Measurements from ENCODE around the gene ZNF560. TPM values are rescaled to one million over a fixed set of nuclear protein-coding genes. Genes with fewer than 3 reads are reported as not detected.

Gene ZNF560
- polyA plus RNA-seq (2012; ENCODE audit: insufficient read length, low read depth), result not detected

DNA sequence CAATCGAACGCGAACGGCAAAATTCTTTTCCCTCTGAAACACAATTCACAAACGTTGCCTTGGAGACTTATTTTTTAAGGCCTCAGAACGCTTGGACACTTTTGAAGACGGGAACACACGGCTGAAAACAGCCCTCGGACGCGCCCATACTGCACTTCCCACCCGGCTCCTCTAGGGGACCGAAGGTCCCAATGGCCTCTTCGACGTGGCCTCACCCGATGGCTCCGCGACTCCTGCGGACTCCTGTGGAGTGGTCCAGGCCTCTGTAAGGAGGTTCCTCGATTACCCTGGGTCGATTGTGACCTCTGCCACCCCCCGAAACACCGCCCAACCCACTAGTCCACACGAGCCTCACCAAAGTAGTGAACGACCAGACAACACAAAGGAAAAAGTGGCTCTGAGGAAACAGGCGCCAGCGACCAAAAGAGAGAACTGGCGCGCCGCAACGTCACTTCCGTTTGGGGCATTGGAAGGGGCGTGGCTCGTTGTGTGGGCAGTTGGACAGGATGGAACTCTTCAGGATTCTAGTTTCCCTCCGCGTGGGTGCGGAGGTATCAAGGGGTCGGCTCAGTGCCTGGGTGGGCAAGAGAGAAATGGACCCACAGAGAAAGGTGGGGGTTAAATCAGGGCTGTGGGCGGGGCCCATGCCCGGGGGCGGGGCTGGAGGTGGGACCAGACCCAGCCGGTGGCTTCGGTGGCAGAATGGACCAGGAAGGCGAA, at the start of gene ZNF560:
ZNF560 (minus strand) TSS at position 434 of the 720 bp plus-strand sequence. CDS start 23,303 bp downstream, outside the sequence.
- TF ChIP-seq FOXP2 (optimal IDR thresholded peaks at IDR 0.05; ENCODE audit: borderline replicate concordance, extremely low read depth, extremely low read length, insufficient read depth) (no peak), REST (IDR thresholded peaks at IDR 0.05; ENCODE audit: insufficient read depth in 1 of 2, low read depth in 2 of 2, low read length in 2 of 2) (no peak), POLR2AphosphoS5 (IDR thresholded peaks at IDR 0.05; ENCODE audit: low read depth, low read length) (no peak), SIN3A (IDR thresholded peaks at IDR 0.05; ENCODE audit: borderline replicate concordance, insufficient read depth, low read length) (no peak), TAF1 (IDR thresholded peaks at IDR 0.05; ENCODE audit: borderline replicate concordance, insufficient read depth, low read length) (no peak)

DNA sequence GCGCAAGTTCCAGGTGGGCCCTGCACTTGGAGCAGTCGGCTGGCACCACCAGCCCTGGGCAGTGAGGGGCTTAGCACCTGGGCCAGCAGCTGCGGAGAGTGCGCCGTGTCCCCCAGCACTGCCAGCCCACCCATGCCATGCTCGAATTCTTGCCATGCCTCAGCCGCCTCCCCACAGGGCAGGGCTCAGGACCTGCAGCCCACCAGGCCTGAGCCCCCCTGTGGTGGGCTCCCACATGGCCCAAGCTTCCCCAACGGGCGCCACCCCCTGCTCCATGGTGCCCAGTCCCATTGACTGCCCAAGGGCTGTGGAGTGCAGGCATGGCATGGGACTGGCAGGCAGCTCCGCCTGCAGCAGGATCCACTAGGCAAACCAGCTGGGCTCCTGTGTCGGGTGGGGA, 49.5 kb upstream of the ZNF560 start:
- TF ChIP-seq FOXP2 (optimal IDR thresholded peaks at IDR 0.05; ENCODE audit: borderline replicate concordance, extremely low read depth, extremely low read length, insufficient read depth) (no peak), REST (IDR thresholded peaks at IDR 0.05; ENCODE audit: insufficient read depth in 1 of 2, low read depth in 2 of 2, low read length in 2 of 2) (no peak), TAF1 (IDR thresholded peaks at IDR 0.05; ENCODE audit: borderline replicate concordance, insufficient read depth, low read length) (no peak), POLR2AphosphoS5 (IDR thresholded peaks at IDR 0.05; ENCODE audit: low read depth, low read length) (no peak), SIN3A (IDR thresholded peaks at IDR 0.05; ENCODE audit: borderline replicate concordance, insufficient read depth, low read length) (no peak)

DNA sequence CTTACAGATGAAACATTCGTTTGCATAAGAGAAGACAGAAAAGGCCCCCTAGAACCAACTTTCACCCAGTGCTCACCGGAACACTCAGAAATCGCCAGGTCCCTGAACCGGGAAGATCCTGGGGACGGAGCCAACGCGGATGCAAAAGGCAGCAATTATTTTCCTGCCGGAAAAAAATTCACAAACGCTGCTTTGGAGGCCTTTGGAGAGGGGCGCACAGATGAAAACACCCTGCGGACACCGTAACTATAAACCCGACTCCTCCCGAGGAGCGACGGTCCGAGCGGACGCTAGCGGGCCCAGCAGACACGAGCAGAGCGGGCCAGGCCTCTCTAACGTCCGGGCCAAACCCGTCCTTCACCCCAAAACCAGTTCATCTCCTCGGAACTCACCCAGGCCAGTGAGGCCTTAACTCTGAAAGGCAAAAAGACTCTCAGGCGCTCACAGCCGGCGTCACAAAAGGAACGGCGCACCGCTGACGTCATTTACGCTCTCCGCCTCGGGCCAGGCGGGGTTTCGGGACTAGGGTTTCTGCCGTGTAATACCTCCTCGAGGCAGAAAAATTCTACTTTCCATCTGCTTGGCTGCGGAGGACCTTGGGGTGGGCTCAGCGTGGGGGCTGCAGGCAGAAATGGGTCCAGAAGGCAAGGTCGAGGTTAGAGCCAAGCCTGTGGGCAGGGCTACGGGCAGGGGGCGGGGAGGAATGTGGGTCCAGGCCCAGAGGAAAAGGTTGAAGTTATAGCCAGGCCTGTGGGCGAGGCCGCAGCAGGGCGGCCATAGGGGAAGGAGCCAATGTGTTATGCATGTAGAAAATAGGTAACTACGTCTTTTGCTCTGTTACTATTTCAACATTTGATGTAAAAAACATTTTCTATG, 40.0 kb upstream of the ZNF560 start, which contains the start of gene ZNF426:
ZNF426 (minus strand) TSS at position 463 of the 876 bp plus-strand sequence. CDS start 2,413 bp downstream, outside the sequence.
- no peak for TF ChIP-seq FOXP2 (optimal IDR thresholded peaks at IDR 0.05; ENCODE audit: borderline replicate concordance, extremely low read depth, extremely low read length, insufficient read depth)
- 0 out of 2 replicates have a peak, but pooled peaks have one; percentile 79 for TF ChIP-seq TAF1 (IDR thresholded peaks at IDR 0.05; ENCODE audit: borderline replicate concordance, insufficient read depth, low read length)
- TF ChIP-seq POLR2AphosphoS5 (IDR thresholded peaks at IDR 0.05; ENCODE audit: low read depth, low read length), result peak; percentile 75; the same call in 1 of the 2 replicates
- no peak for TF ChIP-seq REST (IDR thresholded peaks at IDR 0.05; ENCODE audit: insufficient read depth in 1 of 2, low read depth in 2 of 2, low read length in 2 of 2)
- TF ChIP-seq SIN3A (IDR thresholded peaks at IDR 0.05; ENCODE audit: borderline replicate concordance, insufficient read depth, low read length), result peak; percentile 36; the same call in 1 of the 2 replicates

- no peak for TF ChIP-seq SIN3A (IDR thresholded peaks at IDR 0.05; ENCODE audit: borderline replicate concordance, insufficient read depth, low read length)
- no peak for TF ChIP-seq REST (IDR thresholded peaks at IDR 0.05; ENCODE audit: insufficient read depth in 1 of 2, low read depth in 2 of 2, low read length in 2 of 2)
- no peak for TF ChIP-seq FOXP2 (optimal IDR thresholded peaks at IDR 0.05; ENCODE audit: borderline replicate concordance, extremely low read depth, extremely low read length, insufficient read depth)
- TF ChIP-seq POLR2AphosphoS5 (IDR thresholded peaks at IDR 0.05; ENCODE audit: low read depth, low read length), result no peak
- no peak for TF ChIP-seq TAF1 (IDR thresholded peaks at IDR 0.05; ENCODE audit: borderline replicate concordance, insufficient read depth, low read length)
Observed at GRCh38 chr19:9535934-9536333, 37.5 kb upstream of the ZNF560 start.
